NCI-H187 treated with DMSO at 0.1 percent for 48 hours (cell line): ENCODE data around the gene CCNH.
A peak's percentile ranks its signal among the peaks of the same experiment; 100 is the strongest.

ENCODE experiments used
- DNase-seq: peaks from one replicate; lab custom pipeline; 2025; lab: John Stamatoyannopoulos, UW

The CCNH gene

GRCh38 chr5:87412630-87413342 is at the start of gene CCNH:
Gene CCNH, minus strand, starts transcription at chr5:87412930. Its CDS starts 136 bp downstream, at chr5:87412794.
- DNase-seq = peak; percentile 77

- DNase-seq = no peak
Measured at GRCh38 chr5:87457706-87458105, 45.0 kb upstream of the CCNH start.

DNA sequence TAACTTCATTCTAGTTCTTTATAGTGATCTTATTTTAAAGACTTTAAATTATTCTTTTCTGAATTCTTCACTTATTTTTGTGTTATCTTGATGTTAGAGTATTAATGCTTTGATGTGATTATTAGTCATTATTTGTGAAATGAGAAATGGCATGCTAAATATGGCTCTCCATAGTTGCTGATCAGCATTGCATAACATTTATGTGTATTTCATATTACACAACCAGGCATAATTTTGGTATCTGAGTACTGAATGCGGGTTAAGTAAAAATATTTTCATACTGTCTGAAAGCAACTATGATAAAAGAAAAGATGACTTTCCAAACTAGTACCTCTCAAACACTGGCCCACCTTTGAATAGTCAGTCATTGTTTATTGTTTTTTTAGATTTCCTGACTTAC is 41.1 kb upstream of the CCNH start:
- DNase-seq = no peak

DNA sequence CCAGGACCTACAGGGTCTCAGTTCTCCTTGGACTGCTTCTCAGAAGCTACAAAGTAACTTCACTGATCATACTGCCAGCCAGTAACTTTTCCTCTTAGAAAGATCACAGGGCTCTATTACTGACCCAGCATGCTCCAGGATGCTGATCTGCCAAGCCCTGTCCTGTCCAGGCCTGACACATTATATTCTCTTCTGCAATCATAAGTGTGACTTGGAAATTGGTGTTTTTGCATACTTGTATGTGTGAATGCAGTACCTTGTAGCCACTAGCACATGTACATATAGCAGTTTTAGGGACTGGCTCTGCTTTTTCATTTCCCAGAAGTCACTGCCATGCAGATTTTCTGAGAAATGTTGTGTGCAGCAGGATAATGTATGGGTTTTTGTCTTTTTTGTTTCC is 40.1 kb upstream of the CCNH start:
- DNase-seq = no peak

DNA sequence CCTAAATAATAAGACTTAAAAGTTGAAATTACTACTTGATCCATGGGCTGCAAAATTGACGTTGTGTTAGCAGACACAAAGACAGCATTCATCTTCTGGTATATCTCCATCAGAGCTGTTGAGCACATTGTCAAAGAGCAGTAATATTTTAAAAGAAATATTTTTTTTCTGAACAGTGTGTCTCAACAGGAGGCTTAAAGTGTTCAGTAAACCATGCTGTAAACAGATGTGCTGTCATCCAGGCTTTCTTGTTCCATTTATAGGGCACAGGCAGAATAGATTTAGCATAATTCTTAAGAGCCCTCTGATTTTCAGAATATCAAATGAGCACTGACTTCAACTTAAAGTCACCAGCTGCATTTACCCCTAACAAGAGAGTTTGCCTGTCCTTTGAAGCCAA is 29.7 kb upstream of the CCNH start:
- no peak for DNase-seq

- DNase-seq = no peak
Measured at GRCh38 chr5:87438231-87438630, 25.5 kb upstream of the CCNH start.

- no peak for DNase-seq
Measured at GRCh38 chr5:87437724-87438123, 25.0 kb upstream of the CCNH start.

DNA sequence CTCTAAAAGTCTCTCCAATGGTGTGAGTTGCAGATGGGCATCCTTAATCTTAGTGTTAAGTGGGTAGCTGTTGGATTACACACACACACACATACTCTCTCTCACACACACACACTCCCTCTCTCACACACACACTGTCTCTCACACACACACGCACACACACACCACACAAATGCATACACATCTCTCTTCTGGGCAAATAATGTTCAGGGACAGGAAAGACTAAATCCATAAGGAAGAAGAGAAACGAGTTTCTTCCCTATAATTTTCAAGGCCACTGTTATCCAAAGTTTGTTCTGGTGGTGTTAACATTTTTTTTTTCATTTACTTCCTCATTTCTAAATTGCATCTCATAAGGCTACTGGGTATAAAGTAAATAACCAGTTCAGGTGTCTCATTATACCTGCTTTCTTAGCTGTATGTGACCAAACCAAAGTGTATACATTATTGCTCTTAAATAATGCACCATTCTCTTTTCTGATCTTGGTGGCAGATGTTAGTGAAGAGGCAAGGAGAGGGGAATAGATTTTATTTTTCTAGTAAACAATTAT is 22.5 kb upstream of the CCNH start:
- DNase-seq = no peak

DNA sequence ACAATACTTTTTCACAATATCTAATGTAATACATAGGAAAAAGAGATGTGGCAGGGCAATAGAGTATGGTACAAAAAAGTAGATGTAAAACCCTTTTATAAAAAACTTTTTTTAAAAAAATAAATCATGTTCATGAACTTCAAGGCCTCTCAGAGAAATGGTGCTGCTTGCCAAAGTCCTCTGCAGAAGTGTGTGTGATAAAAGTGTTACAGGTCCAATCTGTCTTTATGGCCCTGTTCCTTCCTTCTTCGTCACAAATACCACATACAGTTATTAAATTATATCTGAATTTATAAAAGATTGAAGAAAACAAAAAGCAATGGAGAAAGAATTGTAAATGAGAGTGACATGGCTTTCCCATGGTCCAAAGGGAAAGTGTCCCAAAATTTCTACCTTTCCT is 21.7 kb upstream of the CCNH start:
- no peak for DNase-seq

DNA sequence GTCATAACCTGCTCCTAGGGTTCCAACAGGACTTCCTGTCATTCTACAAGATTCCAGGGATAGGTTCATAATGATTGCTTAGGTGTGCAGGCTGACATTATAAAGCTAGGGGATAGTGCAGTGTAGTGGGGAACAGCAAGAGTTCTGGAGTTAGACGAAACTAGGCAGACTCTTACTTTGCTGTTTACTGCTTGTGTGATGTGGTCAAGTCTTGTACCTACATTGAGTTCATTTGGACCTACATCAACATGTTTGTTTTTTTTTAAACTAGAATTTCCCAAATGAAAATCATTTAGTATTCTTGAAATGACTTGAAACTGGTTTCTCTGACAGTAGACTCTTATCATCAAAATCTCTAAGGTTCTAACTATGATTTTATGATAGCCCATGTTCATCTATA is 21.2 kb upstream of the CCNH start:
- no peak for DNase-seq

- DNase-seq = no peak
Measured at GRCh38 chr5:87432460-87432859, 19.7 kb upstream of the CCNH start.

GRCh38 chr5:87430863-87431457 is 18.2 kb upstream of the CCNH start:
- DNase-seq = no peak

DNA sequence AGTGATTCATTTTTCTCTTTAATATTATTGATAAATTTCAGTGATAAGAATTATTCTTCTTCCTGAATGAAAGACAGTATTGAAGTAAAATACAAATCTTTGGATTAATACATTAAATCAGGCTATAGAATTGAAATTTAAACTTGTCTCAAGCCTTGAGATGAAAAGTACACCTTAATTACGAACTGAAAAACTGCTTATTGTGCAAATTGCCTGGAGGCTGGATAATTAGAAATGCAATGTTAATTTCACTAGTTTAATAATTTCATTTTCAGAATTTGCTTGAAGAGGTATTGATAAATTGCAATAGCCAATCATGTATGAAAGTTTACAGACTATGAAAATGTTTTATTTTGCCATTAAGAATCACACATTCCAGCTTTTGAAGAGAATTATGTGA is 11.0 kb upstream of the CCNH start:
- DNase-seq = no peak

DNA sequence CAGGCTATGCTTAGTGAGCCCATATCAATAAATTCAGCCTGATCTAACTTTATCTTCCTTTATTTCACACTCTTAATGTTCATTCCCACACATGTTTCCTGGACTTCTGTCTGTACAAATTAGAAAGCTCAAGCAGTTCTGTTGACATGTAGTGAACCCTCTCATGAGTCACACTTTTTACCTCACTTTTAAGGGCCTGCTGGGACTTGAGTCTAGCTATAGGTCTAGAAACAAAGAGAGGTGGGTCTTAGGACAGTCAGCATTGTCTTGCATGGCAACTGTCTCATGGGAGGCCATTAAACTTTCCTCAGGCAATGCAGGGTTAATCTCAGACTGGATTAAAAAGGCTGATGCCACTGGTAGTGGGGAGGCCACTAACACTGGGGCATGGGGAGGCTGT is 8.6 kb upstream of the CCNH start:
- DNase-seq = no peak

DNA sequence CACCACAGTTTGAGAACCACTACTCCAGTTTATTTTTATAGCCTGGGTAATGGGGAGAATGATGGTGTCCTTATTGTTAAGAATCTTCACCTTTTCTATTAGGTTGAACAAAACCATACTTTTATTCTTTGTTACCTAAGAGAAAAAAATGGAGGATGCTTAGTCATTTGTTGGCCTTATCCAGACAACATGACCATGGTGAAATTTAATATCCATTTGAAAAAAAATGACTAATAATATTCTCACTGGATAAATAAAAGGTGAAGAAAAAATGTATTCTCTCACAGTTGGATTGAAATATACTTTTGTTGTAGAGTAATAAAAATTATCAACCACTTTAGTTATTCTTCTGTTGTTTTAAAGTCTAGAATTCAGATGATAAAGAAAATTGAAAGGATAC is 5.8 kb upstream of the CCNH start:
- DNase-seq = no peak

DNA sequence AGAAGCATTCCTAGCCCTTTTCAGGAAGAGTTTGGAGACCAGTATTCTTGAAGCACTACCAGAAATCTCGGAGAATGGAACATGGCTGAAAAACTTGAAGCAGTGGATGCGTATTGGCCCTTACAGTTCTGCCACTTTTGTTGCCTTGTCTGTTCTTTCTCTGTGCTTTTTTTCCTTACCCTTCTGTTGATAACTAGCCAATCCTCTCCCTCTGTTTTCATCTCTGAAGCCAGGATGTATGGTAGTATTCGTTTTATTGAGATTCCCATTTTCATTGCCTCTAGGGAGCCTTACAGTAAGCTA is 564 bp upstream of the CCNH start:
- no peak for DNase-seq

- DNase-seq = no peak
Measured at GRCh38 chr5:87411973-87412629, 629 bp downstream of the CCNH start.

- DNase-seq = no peak
Measured at GRCh38 chr5:87411586-87411972, 1.2 kb downstream of the CCNH start.

- no peak for DNase-seq
Measured at GRCh38 chr5:87410931-87411330, 1.8 kb downstream of the CCNH start.

GRCh38 chr5:87408204-87408603 is 4.5 kb downstream of the CCNH start:
- no peak for DNase-seq

- DNase-seq = no peak
Measured at GRCh38 chr5:87405472-87406155, 7.1 kb downstream of the CCNH start.

DNA sequence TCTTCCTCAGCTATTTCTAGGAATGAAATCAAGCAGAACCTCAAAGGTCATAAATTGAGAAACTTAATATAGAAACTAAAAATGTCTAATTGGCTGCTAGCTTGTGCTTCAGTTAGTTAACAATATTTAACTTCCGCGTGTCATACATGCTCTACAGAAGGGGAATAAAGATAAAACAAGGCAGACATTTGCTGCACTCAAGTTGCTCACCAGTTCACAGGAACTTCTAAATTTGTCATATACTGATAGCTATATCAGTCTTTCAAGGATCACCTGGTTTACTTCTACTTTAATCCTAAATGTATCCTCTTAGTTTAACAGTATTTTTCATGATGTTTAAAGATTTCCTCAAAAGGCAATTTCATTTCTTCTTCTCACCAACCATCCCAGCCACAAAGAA is 8.4 kb downstream of the CCNH start:
- no peak for DNase-seq

DNA sequence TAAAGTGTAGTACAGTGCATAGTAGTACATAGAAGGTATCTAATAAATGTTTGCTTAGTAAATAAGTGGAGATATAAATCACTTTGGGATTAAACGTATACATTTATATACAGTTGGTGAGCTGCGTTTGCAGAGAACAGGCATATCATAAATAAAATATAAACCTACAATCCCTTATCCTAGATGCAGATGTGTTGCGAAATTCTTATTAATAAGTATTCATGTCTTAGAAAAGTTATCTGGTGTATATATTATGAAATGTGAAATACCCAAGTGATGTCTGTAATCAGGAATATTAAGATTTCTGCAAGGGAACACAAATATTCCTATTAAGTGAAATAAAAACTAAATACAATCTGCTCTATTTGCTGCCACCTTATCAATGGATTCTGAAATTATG is 8.8 kb downstream of the CCNH start:
- DNase-seq = no peak
